Aorta (tissue), 5 donors: ENCODE results near the gene FAM219B. TPM values are rescaled to one million over a fixed set of nuclear protein-coding genes. Genes with fewer than 3 reads are reported as not detected.

Experiments used
- ATAC-seq: fragments of 200-7000 bp; cut with Tn5 transposase; one replicate; pipeline ENCODE4 v1.9.1; 2022; ENCODE audit warnings: moderate library complexity; ENCODE audit not compliant: low FRiP score
- DNase-seq, 2 donors: peaks; one replicate each; pipeline ENCODE4 v3.0.0-alpha.2; 2020
- H3K27ac ChIP-seq, 2 donors: one replicate each; pipeline ENCODE4 v1.5.1; 2013; ENCODE audit warnings: low read length in 2 of 2, mild to moderate bottlenecking in 2 of 2, moderate library complexity in 2 of 2, control low read depth in 1 of 2, inconsistent platforms in 1 of 2, low read depth in 1 of 2
- H3K27me3 ChIP-seq, 2 donors: one replicate each; pipeline ENCODE4 v1.6.1; 2013; ENCODE audit warnings: control low read depth in 1 of 2, low read length in 1 of 2, mild to moderate bottlenecking in 1 of 2, moderate library complexity in 1 of 2; ENCODE audit not compliant: insufficient read depth in 2 of 2, control insufficient read depth in 1 of 2
- H3K36me3 ChIP-seq, 2 donors: one replicate each; pipeline ENCODE4 v1.6.1; 2013; ENCODE audit warnings: control low read depth in 1 of 2, low read length in 1 of 2, mild to moderate bottlenecking in 1 of 2; ENCODE audit not compliant: insufficient read depth in 2 of 2, control insufficient read depth in 1 of 2
- H3K4me1 ChIP-seq, 2 donors: one replicate each; pipeline ENCODE4 v1.6.1; 2013; ENCODE audit warnings: low read length in 2 of 2, control low read depth in 1 of 2, mild to moderate bottlenecking in 1 of 2, moderate library complexity in 1 of 2; ENCODE audit not compliant: insufficient read depth in 2 of 2, control insufficient read depth in 1 of 2
- H3K4me3 ChIP-seq, 2 donors: one replicate each; pipeline ENCODE4 v1.5.1; 2013; ENCODE audit warnings: low read length in 2 of 2, control low read depth in 1 of 2, mild to moderate bottlenecking in 1 of 2
- H3K9me3 ChIP-seq: one replicate; pipeline ENCODE4 v1.6.1; 2013; ENCODE audit warnings: mild to moderate bottlenecking, low read length; ENCODE audit not compliant: control insufficient read depth
- WGBS, 2 donors: extraction: QIAGEN DNeasy Blood & Tissue Kit; methylation state at CpG; one replicate each; pipeline ENCODE4 v1.1.7; 2013; 5-methylcytosine and 5-hydroxymethylcytosine counted together
- intact Hi-C, 2 donors: fragments of 100-400 bp; cut with DNase I; formaldehyde crosslinking; loops; one replicate each; pipeline versions ENCODE4 v1.14.2 to v1.15.0; 2022
- polyA plus RNA-seq, 2 donors: library from polyadenylated mRNA; stranded (reverse); fragments of 200-250 nt; gene quantifications; one replicate each; pipeline ENCODE4 v1.2.3, GENCODE V29; 2013
- total RNA-seq, 2 donors: library from RNA; stranded (reverse); fragmentation: NEBNext Ultra II Directional; extraction: Animal tissue kit (Norgen Biotek cat#: 25700); gene quantifications; one replicate each; pipeline ENCODE4 v1.2.1, GENCODE V29; 2021
- donor health status: healthy with polysubstance abuse.
- donor health status: Bipolar disorder and iron deficiency.
- donor health status: DM: no; HTN: no; CAD: no.
- donor health status: DM: no; HTN: no; CAD: no.
- donor health status: DM: yes; HTN: yes; CAD: no.

Gene FAM219B
- total and polyA plus RNA-seq, 4 donors: 29.6 to 88.4 (median 62.9) TPM

GRCh38 chr15:74855857-74856256 lies 50.8 kb downstream of the FAM219B start:
- WGBS, 2 donors: 74 to 90% methylated on average over 2 of the region's 2 CpGs
- ATAC-seq (no peak), DNase-seq (no peak)
- Histone ChIP-seq H3K4me1 (no peaks in the 10 kb centered on the region), H3K4me3 (no peak overlapping the region), H3K27me3 (no peaks in the 10 kb centered on the region), H3K36me3 (peaks cover 0 to 6% of the 10 kb centered on the region in 2 donors), H3K9me3 (no peaks in the 10 kb centered on the region), H3K27ac (no peak overlapping the region)
- intact Hi-C loops: no loop called here

- H3K4me3 ChIP-seq: no peak overlapping the region
- H3K4me1 ChIP-seq: no peaks in the 10 kb centered on the region
- WGBS, 2 donors: 89 to 92% methylated on average over 13 of the region's 13 CpGs
- ATAC-seq: no peak
- no peaks in the 10 kb centered on the region for H3K27me3 ChIP-seq
- no peaks in the 10 kb centered on the region for H3K9me3 ChIP-seq
- no peak for DNase-seq
- intact Hi-C loops: no loop called here
- peaks cover 0 to 12% of the 10 kb centered on the region in 2 donors for H3K36me3 ChIP-seq
- no peak overlapping the region for H3K27ac ChIP-seq
Observed at GRCh38 chr15:74854453-74855022, 52.1 kb downstream of the FAM219B start.

DNA sequence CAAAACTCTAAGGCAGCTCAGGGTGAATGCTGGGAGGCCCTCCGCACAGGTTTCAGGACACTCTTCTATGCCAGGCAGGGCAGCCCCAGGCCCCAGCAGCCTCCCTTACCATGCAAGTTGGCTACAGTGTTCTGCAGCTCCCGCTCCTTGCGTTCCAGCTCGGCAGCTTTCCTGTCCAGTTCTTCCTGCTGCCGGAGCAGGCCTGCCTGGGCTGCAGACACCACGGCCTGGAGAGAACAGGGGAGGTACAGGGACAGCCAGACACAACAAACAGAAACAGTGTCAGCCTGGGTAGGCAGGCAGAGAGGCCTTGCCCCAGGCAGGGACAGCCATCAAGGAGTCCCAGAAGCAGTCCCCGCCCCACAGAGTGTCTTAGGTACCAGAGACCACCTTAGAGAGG lies 54.7 kb downstream of the FAM219B start:
- no peak overlapping the region for H3K4me3 ChIP-seq
- DNase-seq: no peak
- H3K4me1 ChIP-seq: no peaks in the 10 kb centered on the region
- intact Hi-C loops: no loop called here
- peaks cover 0 to 12% of the 10 kb centered on the region in 2 donors for H3K36me3 ChIP-seq
- ATAC-seq: no peak
- no peaks in the 10 kb centered on the region for H3K9me3 ChIP-seq
- no peak overlapping the region for H3K27ac ChIP-seq
- no peaks in the 10 kb centered on the region for H3K27me3 ChIP-seq
- WGBS, 2 donors: 90 to 94% methylated on average over 6 to 7 of the region's 7 CpGs

DNA sequence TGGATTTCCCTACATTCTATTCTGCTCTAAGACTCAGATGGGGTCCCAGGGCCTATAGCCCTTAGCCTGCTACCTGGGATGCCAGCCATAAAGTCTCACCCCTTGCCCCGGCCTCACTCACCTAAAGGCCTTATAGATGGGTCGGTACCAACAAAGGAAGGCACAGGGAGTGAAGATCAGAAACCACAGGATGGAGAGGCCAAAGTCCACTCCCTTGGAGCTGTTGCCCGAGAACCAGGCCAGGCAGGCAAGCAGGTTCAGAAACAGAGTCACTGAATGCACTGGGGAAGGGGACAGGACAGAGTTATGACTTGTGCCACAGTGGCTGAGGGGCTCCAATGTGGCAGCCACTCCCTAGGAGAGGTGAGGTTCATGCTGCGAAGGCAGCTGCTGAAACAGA lies 56.3 kb downstream of the FAM219B start:
- 96 to 97% methylated on average over 4 of the region's 4 CpGs for WGBS, 2 donors
- no peak for ATAC-seq

More for the DNA sequence above, 56.3 kb downstream of the FAM219B start:
- H3K4me1 ChIP-seq: no peaks in the 10 kb centered on the region
- no peaks in the 10 kb centered on the region for H3K9me3 ChIP-seq
- no peak overlapping the region for H3K27ac ChIP-seq
- intact Hi-C loops: no loop called here
- H3K27me3 ChIP-seq: no peaks in the 10 kb centered on the region
- no peak for DNase-seq
- peaks cover 0 to 14% of the 10 kb centered on the region in 2 donors for H3K36me3 ChIP-seq
- no peak overlapping the region for H3K4me3 ChIP-seq

Other genes starting within 250 kb of the FAM219B start
- gene EDC3, start 210.8 kb downstream of the FAM219B start, total RNA-seq: 10 to 100 TPM; 30.8 TPM
- 10 to 100 TPM; 13.4 to 17.7 TPM for gene EDC3, start 210.8 kb downstream of the FAM219B start, polyA plus RNA-seq
- gene CYP1A1, start 181.3 kb downstream of the FAM219B start, total RNA-seq: 1 to 10 TPM in 1 of 2 donors, not detected in 1; 2.3 TPM
- gene CYP1A1, start 181.3 kb downstream of the FAM219B start, polyA plus RNA-seq: 1 to 10 TPM; 1.0 to 6.4 TPM
- gene CYP1A2, start 158.0 kb downstream of the FAM219B start, total RNA-seq: not detected
- gene CYP1A2, start 158.0 kb downstream of the FAM219B start, polyA plus RNA-seq: not detected
- gene CSK, start 124.8 kb downstream of the FAM219B start, total RNA-seq: 10 to 100 TPM; 34.9 to 55.2 TPM
- gene CSK, start 124.8 kb downstream of the FAM219B start, polyA plus RNA-seq: 10 to 100 TPM; 21.8 to 29.8 TPM
- gene LMAN1L, start 94.0 kb downstream of the FAM219B start, total RNA-seq: under 1 TPM in 1 of 2 donors, not detected in 1; 0.30 TPM
- under 1 TPM in 1 of 2 donors, not detected in 1; 0.15 TPM for gene LMAN1L, start 94.0 kb downstream of the FAM219B start, polyA plus RNA-seq
- gene CPLX3, start 80.2 kb downstream of the FAM219B start, total RNA-seq: not detected
- under 1 TPM; 0.05 to 0.13 TPM for gene CPLX3, start 80.2 kb downstream of the FAM219B start, polyA plus RNA-seq
- gene ULK3, start 63.7 kb downstream of the FAM219B start, total RNA-seq: 10 to 100 TPM; 19.3 to 31.6 TPM
- gene ULK3, start 63.7 kb downstream of the FAM219B start, polyA plus RNA-seq: 10 to 100 TPM; 17.7 to 43.6 TPM
- 10 to 100 TPM; 62.2 to 65.0 TPM for gene SCAMP2, start 33.5 kb downstream of the FAM219B start, total RNA-seq
- gene SCAMP2, start 33.5 kb downstream of the FAM219B start, polyA plus RNA-seq: 10 to 100 TPM; 21.8 to 30.4 TPM
- 10 to 100 TPM; 24.4 to 31.1 TPM for gene MPI, start 16.8 kb downstream of the FAM219B start, total RNA-seq
- gene MPI, start 16.8 kb downstream of the FAM219B start, polyA plus RNA-seq: 10 to 100 TPM; 21.3 to 28.0 TPM
- gene COX5A, start 31.2 kb upstream of the FAM219B start, total RNA-seq: 10 to 100 TPM; 72.6 to 79.6 TPM
- 100 to 1,000 TPM; 128 to 222 TPM for gene COX5A, start 31.2 kb upstream of the FAM219B start, polyA plus RNA-seq
- 1 to 10 TPM; 3.6 to 5.8 TPM for gene RPP25, start 49.9 kb upstream of the FAM219B start, total RNA-seq
- 1 to 10 TPM; 2.7 to 6.5 TPM for gene RPP25, start 49.9 kb upstream of the FAM219B start, polyA plus RNA-seq
- 1 to 10 TPM; 3.7 to 5.8 TPM for gene SCAMP5, start 88.7 kb upstream of the FAM219B start, total RNA-seq
- 1 to 10 TPM in 1 of 2 donors, under 1 TPM in 1; 0.64 to 9.4 TPM for gene SCAMP5, start 88.7 kb upstream of the FAM219B start, polyA plus RNA-seq
- gene PPCDC, start 116.7 kb upstream of the FAM219B start, total RNA-seq: 10 to 100 TPM in 1 of 2 donors, 1 to 10 TPM in 1; 8.2 to 16.5 TPM
- gene PPCDC, start 116.7 kb upstream of the FAM219B start, polyA plus RNA-seq: 10 to 100 TPM; 13.8 to 22.6 TPM